GM12878 (cell line): ENCODE data around the gene EPHB2. TPM values are rescaled to one million over a fixed set of nuclear protein-coding genes. Genes with fewer than 3 reads are reported as not detected.

Source experiments
- ATAC-seq: fragments of 200-7000 bp; cut with Tn5 transposase; 3 replicates; pipeline ENCODE4 v1.9.1; 2020; ENCODE audit warnings: mild to moderate bottlenecking, moderate library complexity
- BruUV-seq: library from RNA; stranded (reverse); fragments of 400-500 nt; replicated peaks from 2 replicates; lab custom pipeline; 2021; lab: Mats Ljungman, UMichigan
- CTCF ChIA-PET: fragments of 300-600 bp; sonication (Branson Sonifier 250); formaldehyde crosslinking; extraction: SDS; loops from one replicate; lab custom pipeline; 2021; ENCODE audit warnings: inconsistent platforms; lab: Yijun Ruan, JAX
- POLR2A ChIA-PET: fragments of 350-600 bp; formaldehyde crosslinking; extraction: SDS; loops from one replicate; lab custom pipeline; 2021; ENCODE audit warnings: inconsistent platforms; lab: Charles Lee
- RAD21 ChIA-PET: fragments of 300-600 bp; sonication (Branson Sonifier 250); formaldehyde crosslinking; loops from one replicate; lab custom pipeline; 2023; ENCODE audit warnings: antibody characterized with exemption; ENCODE audit not compliant: unreplicated experiment; lab: Charles Lee
- SMC1A ChIA-PET: fragments of 300-600 bp; sonication (Branson Sonifier 250); formaldehyde crosslinking; loops from one replicate; lab custom pipeline; 2023; ENCODE audit not compliant: unreplicated experiment, uncharacterized antibody; lab: Charles Lee
- DNase-seq: peaks from one replicate; pipeline ENCODE4 v3.0.0-alpha.2; 2011; ENCODE audit warnings: low read depth, low spot score
- FAIRE-seq: peaks from 3 replicates; lab custom pipeline; 2011; peaks lifted over from hg19 to GRCh38; lab: Jason Lieb, UNC
- H2AFZ ChIP-seq: 2 replicates; pipeline ENCODE4 v1.6.0; 2011; ENCODE audit warnings: low read depth, low read length, control low read depth; ENCODE audit not compliant: control insufficient read depth
- H3K27ac ChIP-seq: 2 replicates; pipeline ENCODE4 v1.5.1; 2011; ENCODE audit warnings: control low read depth; ENCODE audit not compliant: control insufficient read depth, insufficient read depth
- H3K27me3 ChIP-seq, 2 experiments: replicated peaks in 1 of 2; 2 replicates each; pipeline versions ENCODE4 v1.6.0 to v1.6.1; 2011; ENCODE audit warnings: low read length in 1 of 2; ENCODE audit not compliant: control insufficient read depth in 2 of 2, insufficient read depth in 2 of 2
- H3K36me3 ChIP-seq, 2 experiments: 2 replicates each; pipeline ENCODE4 v1.5.1; 2011; ENCODE audit warnings: low read length in 1 of 2; ENCODE audit not compliant: control insufficient read depth in 2 of 2, insufficient read depth in 2 of 2
- H3K4me1 ChIP-seq: 2 replicates; pipeline ENCODE4 v1.6.1; 2011; ENCODE audit warnings: mild to moderate bottlenecking, low read length, moderate library complexity, mixed read lengths; ENCODE audit not compliant: control insufficient read depth, insufficient read depth
- H3K4me2 ChIP-seq: 2 replicates; pipeline ENCODE4 v1.6.0; 2011; ENCODE audit warnings: control low read depth; ENCODE audit not compliant: control insufficient read depth, insufficient read depth
- H3K4me3 ChIP-seq: fragments of 200-600 bp; sonication (generic); 2 replicates; pipeline ENCODE4 v1.5.1; 2016
- H3K79me2 ChIP-seq: 2 replicates; pipeline ENCODE4 v1.6.0; 2011; ENCODE audit warnings: low read length; ENCODE audit not compliant: control insufficient read depth, insufficient read depth
- H3K9ac ChIP-seq: 2 replicates; pipeline ENCODE4 v1.8.0; 2011; ENCODE audit warnings: low read length, control low read depth, mixed read lengths; ENCODE audit not compliant: control insufficient read depth, insufficient read depth
- H3K9me3 ChIP-seq: replicated peaks from 3 replicates; pipeline ENCODE4 v1.5.1; 2011; ENCODE audit warnings: mild to moderate bottlenecking, low read length; ENCODE audit not compliant: control insufficient read depth, insufficient read depth
- H4K20me1 ChIP-seq: 2 replicates; pipeline ENCODE4 v1.6.0; 2011; ENCODE audit not compliant: control insufficient read depth, insufficient read depth
- ATF2 ChIP-seq: IDR thresholded peaks from 2 replicates; pipeline ENCODE4 v1.6.1; 2012; ENCODE audit warnings: low read length, inconsistent platforms
- BHLHE40 ChIP-seq, 2 experiments: fragments of 450-650 bp in 1 of 2; IDR thresholded peaks; 2 replicates each; pipeline ENCODE4 v1.6.1; 2011 to 2017; ENCODE audit warnings: low read depth in 2 of 2, borderline replicate concordance in 1 of 2, improper control_type of control experiment in 1 of 2, low read length in 1 of 2, mild to moderate bottlenecking in 1 of 2
- IRF3 ChIP-seq: fragments of 450-650 bp; IDR thresholded peaks from 2 replicates; pipeline ENCODE4 v1.6.1; 2014; ENCODE audit warnings: mild to moderate bottlenecking
- JUNB ChIP-seq: IDR thresholded peaks from 2 replicates; pipeline ENCODE4 v1.6.1; 2016; ENCODE audit warnings: antibody characterized with exemption, mild to moderate bottlenecking
- KAT2A ChIP-seq: conservative IDR thresholded peaks from 2 replicates; pipeline ENCODE4 v1.6.1; 2011; ENCODE audit warnings: low read depth, low read length; ENCODE audit not compliant: control insufficient read depth
- KDM1A ChIP-seq: fragments of 200-600 bp; sonication (generic); IDR thresholded peaks from 2 replicates; pipeline ENCODE4 v1.6.1; 2016; ENCODE audit warnings: borderline replicate concordance
- MAX ChIP-seq: IDR thresholded peaks from 2 replicates; pipeline ENCODE4 v1.6.1; 2012; ENCODE audit warnings: low read depth, low read length, improper control_type of control experiment
- MEF2B ChIP-seq: fragments of 450-650 bp; IDR thresholded peaks from 2 replicates; pipeline ENCODE4 v1.6.1; 2018; ENCODE audit warnings: mild to moderate bottlenecking, moderate library complexity; ENCODE audit not compliant: partially characterized antibody, poor library complexity, severe bottlenecking
- NFIC ChIP-seq: IDR thresholded peaks from 2 replicates; pipeline ENCODE4 v1.6.1; 2012; ENCODE audit warnings: low read depth, mild to moderate bottlenecking, inconsistent platforms, low read length, moderate library complexity
- POLR2A ChIP-seq: IDR thresholded peaks from 2 replicates; pipeline ENCODE4 v1.6.1; 2011; ENCODE audit warnings: low read depth, mild to moderate bottlenecking, low read length
- RFX5 ChIP-seq: IDR thresholded peaks from 2 replicates; pipeline ENCODE4 v1.6.1; 2011; ENCODE audit warnings: low read depth, low read length, improper control_type of control experiment
- SPI1 ChIP-seq: IDR thresholded peaks from 2 replicates; pipeline ENCODE4 v1.6.1; 2011; ENCODE audit warnings: low read depth, mild to moderate bottlenecking, low read length, moderate library complexity, borderline replicate concordance; ENCODE audit not compliant: insufficient read depth
- SREBF2 ChIP-seq: IDR thresholded peaks from 2 replicates; pipeline ENCODE4 v1.6.1; 2012; ENCODE audit warnings: mild to moderate bottlenecking, low read length
- TCF12 ChIP-seq: IDR thresholded peaks from 2 replicates; pipeline ENCODE4 v1.6.1; 2011; ENCODE audit warnings: low read depth, mild to moderate bottlenecking, low read length
- WRNIP1 ChIP-seq: IDR thresholded peaks from 2 replicates; pipeline ENCODE4 v1.6.1; 2011; ENCODE audit warnings: low read depth, low read length, improper control_type of control experiment, borderline replicate concordance
- YY1 ChIP-seq: IDR thresholded peaks from 2 replicates; pipeline ENCODE4 v1.6.1; 2011; ENCODE audit warnings: low read depth, mild to moderate bottlenecking, low read length
- ZBTB11 ChIP-seq: fragments of 450-650 bp; formaldehyde crosslinking; IDR thresholded peaks from 2 replicates; pipeline ENCODE4 v1.5.0; 2022; ENCODE audit warnings: mild to moderate bottlenecking, missing genetic modification characterization
- ZNF24 ChIP-seq: fragments of 450-650 bp; IDR thresholded peaks from 2 replicates; pipeline ENCODE4 v1.6.1; 2017; ENCODE audit warnings: antibody characterized with exemption, mild to moderate bottlenecking
- WGBS: methylation state at CpG from one replicate; pipeline ENCODE4 v1.1.6; 2016; ENCODE audit warnings: low lambda C conversion rate; ENCODE audit not compliant: insufficient replicate concordance, insufficient coverage; ENCODE audit errors: missing lambda C conversion rate; 5-methylcytosine and 5-hydroxymethylcytosine counted together
- in situ Hi-C: fragments of 300-500 bp; cut with MboI; formaldehyde crosslinking; loops from 9 replicates; pipeline ENCODE4 v1.14.3; 2018; ENCODE audit warnings: mixed read lengths
- intact Hi-C: fragments of 100-400 bp; cut with micrococcal nuclease; formaldehyde crosslinking; loops from one replicate; pipeline ENCODE4 v1.14.2; 2022; ENCODE audit not compliant: unreplicated experiment
- polyA plus RNA-seq, 11 experiments: library from polyadenylated mRNA; depleted of rRNA in 4 of 11; unstranded in 6 of 11; stranded (reverse) in 5 of 11; fragments of >200 nt; fragmentation: Nextera tagmentation in 4 of 11; fragmentation: Illumina TruSeq in 1 of 11; extraction: Ambion mirVana in 4 of 11; extraction: Trizol in 1 of 11; gene quantifications; 1 replicate in 1 of 11; 2 replicates in 10 of 11; pipeline versions ENCODE4 v1.2.1 to v1.2.3, GENCODE V29; 2011 to 2016; ENCODE audit warnings: inconsistent platforms in 2 of 11, missing spikeins in 2 of 11, low read depth in 1 of 11
- total RNA-seq, 4 experiments: library from RNA; depleted of rRNA in 3 of 4; stranded (reverse); fragments of >200 nt in 3 of 4; fragmentation: Illumina TruSeq in 1 of 4; extraction: Trizol in 1 of 4; gene quantifications; 2 replicates each; pipeline versions ENCODE4 v1.2.1 to v1.2.3, GENCODE V29; 2013 to 2021

EPHB2 gene
- total and polyA plus RNA-seq, 10 of the 15 experiments (the other 5 are each of a cell fraction or from before 2014, with no cell fraction given) = 0.13 to 3.3 (median 0.92) TPM

GRCh38 chr1:22953057-22953739 is 242.6 kb downstream of the EPHB2 start:
- FAIRE-seq (no peak), DNase-seq (no peak), ATAC-seq (no peak)
- H3K4me1 ChIP-seq = no peaks in the 10 kb centered on the region
- H3K9me3 ChIP-seq = no peaks in the 10 kb centered on the region
- H3K4me2 ChIP-seq = no peak overlapping the region
- ChIA-PET SMC1A (no interaction called here), CTCF (no interaction called here), RAD21 (no interaction called here), POLR2A (no interaction called here)
- no peaks in the 10 kb centered on the region for H3K79me2 ChIP-seq
- no peak overlapping the region for H3K27ac ChIP-seq
- 82% methylated on average over 63 of the region's 92 CpGs for WGBS
- no peaks in the 10 kb centered on the region for H4K20me1 ChIP-seq
- H2AFZ ChIP-seq = no peak overlapping the region
- H3K9ac ChIP-seq = no peak overlapping the region
- in situ Hi-C loops (no loop called here), intact Hi-C loops (no loop called here)
- H3K36me3 ChIP-seq = no peaks in the 10 kb centered on the region
- H3K27me3 ChIP-seq = peaks cover 0 to 2% of the 10 kb centered on the region in 2 experiments; a peak in 1 of 4 replicates
- no peak overlapping the region for H3K4me3 ChIP-seq
- BruUV-seq = no TSS peak
- no peak for TF ChIP-seq SREBF2
- no peak for TF ChIP-seq TCF12
- TF ChIP-seq KAT2A = no peak
- no peak for TF ChIP-seq MEF2B
- TF ChIP-seq NFIC = no peak
- no peak for TF ChIP-seq KDM1A
- TF ChIP-seq RFX5 = no peak
- TF ChIP-seq ZBTB11 = no peak
- no peak for TF ChIP-seq WRNIP1
- TF ChIP-seq MAX = no peak
- no peak for TF ChIP-seq ZNF24
- TF ChIP-seq IRF3 = no peak
- no peak for TF ChIP-seq JUNB
- no peak for TF ChIP-seq POLR2A
- TF ChIP-seq BHLHE40 (IDR thresholded peaks at IDR 0.05; ENCODE audit: borderline replicate concordance in 1 of 2, low read depth in 2 of 2, low read length in 1 of 2) = no peak
- no peak for TF ChIP-seq ATF2
- TF ChIP-seq SPI1 = no peak
- TF ChIP-seq YY1 = no peak
